Measurements from ENCODE around the gene GAPVD1. TPM values are rescaled to one million over a fixed set of nuclear protein-coding genes. Genes with fewer than 3 reads are reported as not detected.
"Not testable (repeated sequence)": the region's sequence is repeated elsewhere in the genome, so short reads cannot be mapped to it uniquely, and the experiment has no call there.

GAPVD1 gene
- total RNA-seq, 2 donors from 2014 or later, result 44.4 to 48.4 TPM

GRCh38 chr9:125262294-125262991 lies 817 bp downstream of the GAPVD1 start:
- no peak for DNase-seq
- Histone ChIP-seq H3K36me3 (ENCODE audit: control insufficient read depth, insufficient read depth, low read length) (peaks cover 20% of the 10 kb centered on the region), H3K9ac (ENCODE audit: extremely low read depth, low read length, poor library complexity, severe bottlenecking) (peak overlapping the region; percentile 62), H3K4me1 (ENCODE audit: control insufficient read depth, insufficient read depth, low read length) (peaks cover 3% of the 10 kb centered on the region), H3K4me3 (ENCODE audit: low read length) (peak overlapping the region; percentile 95), H3K27me3 (ENCODE audit: control insufficient read depth, insufficient read depth, low read length, poor library complexity, severe bottlenecking) (no peaks in the 10 kb centered on the region), H3K27ac (ENCODE audit: low read depth, low read length) (no peak overlapping the region), H3K9me3 (ENCODE audit: control insufficient read depth, low read length) (no peaks in the 10 kb centered on the region)
- Mint-ChIP-seq H3K9me3 (peaks cover 3% of the 10 kb centered on the region), H3K4me1 (peaks cover 8% of the 10 kb centered on the region), H3K27ac (peak overlapping the region; percentile 90), H3K27me3 (ENCODE audit: insufficient read depth) (no peaks in the 10 kb centered on the region), H3K36me3 (ENCODE audit: low read depth) (peaks cover 17% of the 10 kb centered on the region), H3K4me3 (peak overlapping the region; percentile 98)
- 36 to 70% methylated on average over 5 to 11 of the region's 11 CpGs for WGBS, 2 experiments (ENCODE audit: insufficient coverage in 1 of 2, insufficient read length in 1 of 2)
- TF ChIP-seq, protein P1, sequence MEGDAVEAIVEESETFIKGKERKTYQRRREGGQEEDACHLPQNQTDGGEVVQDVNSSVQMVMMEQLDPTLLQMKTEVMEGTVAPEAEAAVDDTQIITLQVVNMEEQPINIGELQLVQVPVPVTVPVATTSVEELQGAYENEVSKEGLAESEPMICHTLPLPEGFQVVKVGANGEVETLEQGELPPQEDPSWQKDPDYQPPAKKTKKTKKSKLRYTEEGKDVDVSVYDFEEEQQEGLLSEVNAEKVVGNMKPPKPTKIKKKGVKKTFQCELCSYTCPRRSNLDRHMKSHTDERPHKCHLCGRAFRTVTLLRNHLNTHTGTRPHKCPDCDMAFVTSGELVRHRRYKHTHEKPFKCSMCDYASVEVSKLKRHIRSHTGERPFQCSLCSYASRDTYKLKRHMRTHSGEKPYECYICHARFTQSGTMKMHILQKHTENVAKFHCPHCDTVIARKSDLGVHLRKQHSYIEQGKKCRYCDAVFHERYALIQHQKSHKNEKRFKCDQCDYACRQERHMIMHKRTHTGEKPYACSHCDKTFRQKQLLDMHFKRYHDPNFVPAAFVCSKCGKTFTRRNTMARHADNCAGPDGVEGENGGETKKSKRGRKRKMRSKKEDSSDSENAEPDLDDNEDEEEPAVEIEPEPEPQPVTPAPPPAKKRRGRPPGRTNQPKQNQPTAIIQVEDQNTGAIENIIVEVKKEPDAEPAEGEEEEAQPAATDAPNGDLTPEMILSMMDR (conservative IDR thresholded peaks at IDR 0.05), result no peak

GRCh38 chr9:125264068-125264467 lies 2.4 kb downstream of the GAPVD1 start:
- not testable (repeated sequence) for H3K9me3 ChIP-seq (ENCODE audit: control insufficient read depth, low read length); H3K27ac Mint-ChIP-seq; H3K4me3 ChIP-seq (ENCODE audit: low read length); H3K4me3 Mint-ChIP-seq; H3K27me3 Mint-ChIP-seq (ENCODE audit: insufficient read depth); H3K4me1 Mint-ChIP-seq; H3K27ac ChIP-seq (ENCODE audit: low read depth, low read length); H3K9ac ChIP-seq (ENCODE audit: extremely low read depth, low read length, poor library complexity, severe bottlenecking); H3K27me3 ChIP-seq (ENCODE audit: control insufficient read depth, insufficient read depth, low read length, poor library complexity, severe bottlenecking); H3K9me3 Mint-ChIP-seq; DNase-seq; H3K4me1 ChIP-seq (ENCODE audit: control insufficient read depth, insufficient read depth, low read length)
- peaks cover 20% of the 10 kb centered on the region for H3K36me3 ChIP-seq (ENCODE audit: control insufficient read depth, insufficient read depth, low read length)
- WGBS, 2 experiments (ENCODE audit: insufficient coverage in 1 of 2, insufficient read length in 1 of 2), result 92 to 96% methylated on average over 4 to 7 of the region's 7 CpGs
- peaks cover 25% of the 10 kb centered on the region for H3K36me3 Mint-ChIP-seq (ENCODE audit: low read depth)

GRCh38 chr9:125268394-125269013 lies 6.9 kb downstream of the GAPVD1 start:
- Histone ChIP-seq H3K27me3 (ENCODE audit: control insufficient read depth, insufficient read depth, low read length, poor library complexity, severe bottlenecking) (no peaks in the 10 kb centered on the region), H3K4me3 (ENCODE audit: low read length) (no peak overlapping the region), H3K9ac (ENCODE audit: extremely low read depth, low read length, poor library complexity, severe bottlenecking) (no peak overlapping the region), H3K36me3 (ENCODE audit: control insufficient read depth, insufficient read depth, low read length) (peaks cover 25% of the 10 kb centered on the region), H3K4me1 (ENCODE audit: control insufficient read depth, insufficient read depth, low read length) (no peaks in the 10 kb centered on the region), H3K27ac (ENCODE audit: low read depth, low read length) (no peak overlapping the region), H3K9me3 (ENCODE audit: control insufficient read depth, low read length) (no peaks in the 10 kb centered on the region)
- TF ChIP-seq, protein P1 (conservative IDR thresholded peaks at IDR 0.05), result no peak
- WGBS, 2 experiments (ENCODE audit: insufficient coverage in 1 of 2, insufficient read length in 1 of 2), result 91 to 100% methylated on average over 1 to 5 of the region's 6 CpGs
- no peak for DNase-seq
- peaks cover 37% of the 10 kb centered on the region for H3K36me3 Mint-ChIP-seq (ENCODE audit: low read depth)
- peaks cover 5% of the 10 kb centered on the region for H3K4me1 Mint-ChIP-seq
- no peaks in the 10 kb centered on the region for H3K9me3 Mint-ChIP-seq
- no peaks in the 10 kb centered on the region for H3K27me3 Mint-ChIP-seq (ENCODE audit: insufficient read depth)
- peak overlapping the region; percentile 74 for H3K27ac Mint-ChIP-seq
- no peak overlapping the region for H3K4me3 Mint-ChIP-seq
